NCI-H128 (cell line): ENCODE measurements around the gene LRRC49.
"Not testable (repeated sequence)": the region's sequence is repeated elsewhere in the genome, so short reads cannot be mapped to it uniquely, and the experiment has no call there.

Experiments
- DNase-seq: peaks from one replicate; lab custom pipeline; 2025; ENCODE audit not compliant: unreplicated experiment; lab: John Stamatoyannopoulos, UW

The LRRC49 gene

GRCh38 chr15:70866982-70867641 lies 25.5 kb upstream of the LRRC49 start:
- DNase-seq: no peak

- DNase-seq: no peak
These were observed 24.6 kb upstream of the LRRC49 start for GRCh38 chr15:70867911-70868467.

GRCh38 chr15:70869346-70869745 lies 23.3 kb upstream of the LRRC49 start:
- DNase-seq: no peak

- DNase-seq: no peak
These were observed 22.6 kb upstream of the LRRC49 start for GRCh38 chr15:70870051-70870450.

GRCh38 chr15:70871490-70871889 lies 21.1 kb upstream of the LRRC49 start:
- not testable (repeated sequence) for DNase-seq

GRCh38 chr15:70873232-70874054 lies 19.2 kb upstream of the LRRC49 start:
- DNase-seq: no peak

GRCh38 chr15:70875001-70875782 lies 17.4 kb upstream of the LRRC49 start:
- DNase-seq: no peak

GRCh38 chr15:70876011-70876410 lies 16.6 kb upstream of the LRRC49 start:
- no peak for DNase-seq

GRCh38 chr15:70876683-70877082 lies 15.9 kb upstream of the LRRC49 start:
- no peak for DNase-seq

- DNase-seq: no peak
These were observed 13.2 kb upstream of the LRRC49 start for GRCh38 chr15:70879401-70879800.

GRCh38 chr15:70880781-70881180 lies 11.8 kb upstream of the LRRC49 start:
- no peak for DNase-seq

- DNase-seq: no peak
These were observed 10.3 kb upstream of the LRRC49 start for GRCh38 chr15:70882361-70882760.

- no peak for DNase-seq
These were observed 410 bp downstream of the LRRC49 start for GRCh38 chr15:70892912-70893560.

GRCh38 chr15:70902107-70902506 lies 9.5 kb downstream of the LRRC49 start:
- DNase-seq: no peak

- no peak for DNase-seq
These were observed 14.2 kb downstream of the LRRC49 start for GRCh38 chr15:70906842-70907241.

GRCh38 chr15:70907784-70908471 lies 15.3 kb downstream of the LRRC49 start:
- no peak for DNase-seq

GRCh38 chr15:70910958-70911357 lies 18.3 kb downstream of the LRRC49 start:
- DNase-seq: no peak

GRCh38 chr15:70912187-70912586 lies 19.6 kb downstream of the LRRC49 start:
- DNase-seq: no peak

GRCh38 chr15:70916531-70916930 lies 23.9 kb downstream of the LRRC49 start:
- no peak for DNase-seq

GRCh38 chr15:70917955-70918354 lies 25.3 kb downstream of the LRRC49 start:
- DNase-seq: no peak
